Stimulated activated naive B cell treated with anti-CD40 and anti-IgM and Interleukin-4, amounts not matched to agents 10 μg/mL and 1 μg/mL and 100 μg/mL, for 72 hours (primary cell): Measurements from ENCODE around the gene LPCAT1.
"Not testable (repeated sequence)": the region's sequence is repeated elsewhere in the genome, so short reads cannot be mapped to it uniquely, and the experiment has no call there.

Experiments used
- ATAC-seq, 2 donors: fragments of 150-1000 bp; cut with Tn5 transposase; replicated peaks; 2 replicates each; pipeline ENCODE4 v1.10.0; 2021; ENCODE audit warnings: moderate library complexity in 1 of 2
- DNase-seq: peaks from one replicate; pipeline ENCODE4 v3.0.0; 2021
- H3K27ac Mint-ChIP-seq: one replicate; pipeline ENCODE4 v1.8.0; 2022; ENCODE audit warnings: mild to moderate bottlenecking, mixed read lengths
- H3K27me3 Mint-ChIP-seq, 2 donors: one replicate each; pipeline ENCODE4 v1.8.0; 2022; ENCODE audit warnings: mixed read lengths in 2 of 2
- H3K36me3 Mint-ChIP-seq, 2 donors: one replicate each; pipeline ENCODE4 v1.8.0; 2022; ENCODE audit warnings: mixed read lengths in 2 of 2, mild to moderate bottlenecking in 1 of 2
- H3K4me1 Mint-ChIP-seq, 2 donors: one replicate each; pipeline ENCODE4 v1.8.0; 2022; ENCODE audit warnings: mixed read lengths in 2 of 2, mild to moderate bottlenecking in 1 of 2
- H3K4me3 Mint-ChIP-seq, 2 donors: one replicate each; pipeline ENCODE4 v1.8.0; 2022; ENCODE audit warnings: mild to moderate bottlenecking in 2 of 2, mixed read lengths in 2 of 2, moderate library complexity in 1 of 2
- H3K9me3 Mint-ChIP-seq, 2 donors: one replicate each; pipeline ENCODE4 v1.8.0; 2022; ENCODE audit warnings: mixed read lengths in 2 of 2, mild to moderate bottlenecking in 1 of 2

The LPCAT1 gene

DNA sequence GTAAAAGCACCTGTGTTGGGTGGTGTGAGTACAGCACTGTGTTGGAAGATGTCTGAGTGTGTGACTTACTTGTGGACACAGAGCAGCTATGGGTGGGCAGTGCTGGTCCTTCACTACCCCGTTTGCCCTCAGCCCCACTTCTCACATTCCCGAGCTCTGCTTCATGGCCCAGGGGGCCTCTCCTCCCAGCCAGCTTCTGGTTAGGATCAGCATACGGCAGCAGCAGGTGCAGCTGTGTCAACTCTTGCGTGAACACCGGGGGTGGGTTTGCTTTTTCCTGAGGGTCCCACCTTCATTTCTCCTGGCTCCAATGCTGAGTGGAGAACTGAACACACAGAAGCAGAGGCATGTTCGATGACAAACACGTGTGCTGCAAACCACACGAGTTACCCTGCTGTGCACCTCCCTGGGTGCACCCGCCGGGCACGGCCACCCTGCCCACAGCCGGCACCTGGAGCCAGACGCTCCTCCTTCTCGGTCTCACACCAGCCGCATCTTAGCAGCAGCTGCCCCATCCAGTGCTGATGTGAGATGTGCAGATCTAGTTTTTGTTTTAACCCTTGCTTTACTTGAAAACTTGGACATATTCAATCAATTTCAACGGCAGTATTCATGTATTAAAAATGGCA, 63.6 kb downstream of the LPCAT1 start:
- H3K9me3 Mint-ChIP-seq, result peaks cover 7 to 10% of the 10 kb centered on the region in 2 donors
- H3K27me3 Mint-ChIP-seq, result no peaks in the 10 kb centered on the region
- peaks cover 45 to 64% of the 10 kb centered on the region in 2 donors for H3K36me3 Mint-ChIP-seq
- H3K4me3 Mint-ChIP-seq, result no peak overlapping the region
- no peak for DNase-seq
- peaks cover 0 to 6% of the 10 kb centered on the region in 2 donors for H3K4me1 Mint-ChIP-seq
- no peak overlapping the region for H3K27ac Mint-ChIP-seq
- ATAC-seq, result peak in 1 of 2 donors; percentile 20

DNA sequence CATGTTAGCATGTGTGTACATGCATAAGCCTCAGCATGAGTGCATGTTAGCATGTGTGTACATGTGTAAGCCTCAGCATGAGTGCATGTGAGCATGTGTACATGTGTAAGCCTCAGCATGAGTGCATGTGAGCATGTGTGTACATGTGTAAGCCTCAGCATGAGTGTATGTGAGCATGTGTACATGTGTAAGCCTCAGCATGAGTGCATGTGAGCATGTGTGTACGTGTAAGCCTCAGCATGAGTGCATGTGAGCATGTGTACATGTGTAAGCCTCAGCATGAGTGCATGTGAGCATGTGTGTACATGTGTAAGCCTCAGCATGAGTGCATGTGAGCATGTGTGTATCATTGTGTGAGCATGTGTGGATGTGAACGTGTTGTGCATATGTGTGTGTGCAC, 64.3 kb downstream of the LPCAT1 start:
- not testable (repeated sequence) for H3K27ac Mint-ChIP-seq, H3K4me3 Mint-ChIP-seq, DNase-seq, H3K4me1 Mint-ChIP-seq, H3K27me3 Mint-ChIP-seq, ATAC-seq
- Mint-ChIP-seq H3K36me3 (peaks cover 38 to 58% of the 10 kb centered on the region in 2 donors), H3K9me3 (peaks cover 7 to 10% of the 10 kb centered on the region in 2 donors)

DNA sequence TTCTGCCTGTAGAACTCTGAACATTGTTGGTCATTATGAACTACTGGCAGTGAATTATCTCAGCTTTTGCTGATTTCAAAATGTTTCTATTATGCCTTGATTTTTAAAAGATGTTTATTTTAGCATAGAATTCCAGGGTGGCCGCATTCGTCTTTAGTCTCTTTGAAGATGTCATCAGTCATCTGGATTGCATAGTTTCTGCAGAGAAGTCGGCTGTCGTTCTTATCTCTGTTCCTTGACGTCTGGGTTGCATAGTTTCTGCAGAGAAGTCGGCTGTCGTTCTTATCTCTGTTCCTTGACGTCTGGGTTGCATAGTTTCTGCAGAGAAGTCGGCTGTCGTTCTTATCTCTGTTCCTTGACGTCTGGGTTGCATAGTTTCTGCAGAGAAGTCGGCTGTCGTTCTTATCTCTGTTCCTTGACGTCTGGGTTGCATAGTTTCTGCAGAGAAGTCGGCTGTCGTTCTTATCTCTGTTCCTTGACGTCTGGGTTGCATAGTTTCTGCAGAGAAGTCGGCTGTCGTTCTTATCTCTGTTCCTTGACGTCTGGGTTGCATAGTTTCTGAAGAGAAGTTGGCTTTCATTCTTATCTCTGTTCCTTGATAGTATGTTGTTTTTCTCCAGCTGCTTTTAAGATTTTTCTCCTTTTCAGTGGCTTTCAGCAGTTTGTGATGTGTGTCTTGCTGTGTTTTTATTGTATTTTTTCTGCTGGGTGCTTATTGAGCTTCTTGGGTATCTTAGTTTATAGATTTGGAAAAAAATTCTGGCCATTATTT, 67.5 kb downstream of the LPCAT1 start:
- ATAC-seq, H3K4me3 Mint-ChIP-seq, H3K27me3 Mint-ChIP-seq, H3K4me1 Mint-ChIP-seq, DNase-seq: not testable (repeated sequence)
- H3K36me3 Mint-ChIP-seq, result peaks cover 22 to 49% of the 10 kb centered on the region in 2 donors
- peaks cover 19 to 22% of the 10 kb centered on the region in 2 donors for H3K9me3 Mint-ChIP-seq
- peak overlapping the region; percentile 59 for H3K27ac Mint-ChIP-seq

DNA sequence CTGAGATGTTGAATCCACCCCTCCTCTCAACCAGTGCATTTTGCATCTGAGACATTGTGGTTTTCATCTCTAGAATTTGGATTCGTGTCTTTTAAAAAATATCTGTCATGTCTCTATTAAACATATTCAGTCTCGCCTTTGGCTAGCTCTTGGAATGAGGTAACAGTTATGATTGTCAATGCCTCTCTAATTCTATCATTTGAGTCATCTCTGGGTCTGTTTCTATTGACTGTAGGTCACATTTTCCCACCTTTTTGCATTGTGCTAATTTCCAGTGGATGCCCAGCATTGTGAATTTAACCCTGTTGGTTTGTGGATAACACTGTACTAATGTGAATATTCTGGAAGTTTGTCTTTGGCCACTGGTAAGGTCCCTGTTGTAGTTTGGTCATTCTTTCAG, 70.1 kb downstream of the LPCAT1 start:
- Mint-ChIP-seq H3K27me3 (peaks cover 2 to 7% of the 10 kb centered on the region in 2 donors), H3K4me3 (no peak overlapping the region), H3K27ac (no peak overlapping the region), H3K36me3 (peaks cover 9 to 30% of the 10 kb centered on the region in 2 donors), H3K9me3 (peaks cover 19 to 22% of the 10 kb centered on the region in 2 donors), H3K4me1 (peaks cover 0 to 2% of the 10 kb centered on the region in 2 donors)
- no peak for DNase-seq
- no peak for ATAC-seq

DNA sequence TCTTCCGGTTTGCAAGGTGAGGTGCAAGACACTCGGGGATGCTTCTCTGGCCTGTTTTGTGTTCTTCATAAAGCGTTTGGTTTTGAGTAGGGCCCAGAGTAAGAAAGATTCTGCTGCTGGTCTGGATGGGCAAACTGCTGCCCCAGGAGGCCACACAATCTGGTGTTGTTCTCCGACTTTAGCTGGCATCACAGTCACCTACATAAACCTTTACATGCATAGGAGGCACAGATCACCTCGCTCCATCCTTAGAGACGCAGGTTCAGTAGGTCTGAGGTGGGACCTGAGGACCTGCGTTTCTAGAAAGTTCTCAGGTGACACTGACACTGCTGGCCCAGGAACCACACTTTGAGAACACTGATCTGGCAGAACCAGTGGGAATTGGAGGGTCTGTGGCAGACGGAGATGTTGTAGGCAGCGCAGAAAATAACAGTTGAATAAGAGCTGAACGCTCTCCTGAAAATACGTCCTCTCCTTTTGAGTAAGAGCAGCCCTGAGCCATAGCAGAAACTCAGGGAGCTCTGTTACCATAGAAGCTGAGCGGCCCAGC, 74.6 kb downstream of the LPCAT1 start:
- no peak for ATAC-seq
- Mint-ChIP-seq H3K4me3 (no peak overlapping the region), H3K27me3 (peaks cover 33 to 38% of the 10 kb centered on the region in 2 donors), H3K27ac (no peak overlapping the region), H3K4me1 (peaks cover 8 to 13% of the 10 kb centered on the region in 2 donors), H3K36me3 (peaks cover 5 to 13% of the 10 kb centered on the region in 2 donors), H3K9me3 (peaks cover 12% of the 10 kb centered on the region in 2 donors)
- DNase-seq, result no peak

DNA sequence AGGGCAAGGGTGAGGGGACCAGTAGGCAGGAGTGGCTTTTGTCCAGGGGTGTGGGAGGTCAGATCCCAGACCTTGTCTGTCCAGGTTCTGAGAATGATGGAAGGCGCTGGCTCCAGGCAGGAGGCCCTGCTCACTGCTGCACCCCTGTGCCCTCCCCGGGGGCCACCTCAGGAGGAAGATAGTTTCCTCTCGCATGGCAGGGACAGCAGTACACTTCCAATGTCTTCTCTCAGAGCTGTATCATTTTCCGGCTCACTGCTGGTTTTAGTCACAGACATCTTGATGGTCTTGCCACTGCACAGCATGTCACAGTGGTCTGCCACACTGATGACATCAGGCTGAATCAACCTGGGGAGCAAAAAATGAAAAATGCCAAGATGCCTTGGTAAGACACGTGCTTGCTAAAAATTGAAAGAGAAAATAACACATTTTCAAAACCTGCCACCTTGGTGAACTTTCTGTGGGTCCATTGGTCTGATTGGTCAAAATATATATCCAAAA, 75.2 kb downstream of the LPCAT1 start:
- peaks cover 39 to 44% of the 10 kb centered on the region in 2 donors for H3K27me3 Mint-ChIP-seq
- peaks cover 7% of the 10 kb centered on the region in 2 donors for H3K9me3 Mint-ChIP-seq
- no peak overlapping the region for H3K4me3 Mint-ChIP-seq
- ATAC-seq, result no peak
- no peak for DNase-seq
- no peak overlapping the region for H3K27ac Mint-ChIP-seq
- peaks cover 4 to 7% of the 10 kb centered on the region in 2 donors for H3K36me3 Mint-ChIP-seq
- H3K4me1 Mint-ChIP-seq, result peaks cover 11 to 19% of the 10 kb centered on the region in 2 donors

DNA sequence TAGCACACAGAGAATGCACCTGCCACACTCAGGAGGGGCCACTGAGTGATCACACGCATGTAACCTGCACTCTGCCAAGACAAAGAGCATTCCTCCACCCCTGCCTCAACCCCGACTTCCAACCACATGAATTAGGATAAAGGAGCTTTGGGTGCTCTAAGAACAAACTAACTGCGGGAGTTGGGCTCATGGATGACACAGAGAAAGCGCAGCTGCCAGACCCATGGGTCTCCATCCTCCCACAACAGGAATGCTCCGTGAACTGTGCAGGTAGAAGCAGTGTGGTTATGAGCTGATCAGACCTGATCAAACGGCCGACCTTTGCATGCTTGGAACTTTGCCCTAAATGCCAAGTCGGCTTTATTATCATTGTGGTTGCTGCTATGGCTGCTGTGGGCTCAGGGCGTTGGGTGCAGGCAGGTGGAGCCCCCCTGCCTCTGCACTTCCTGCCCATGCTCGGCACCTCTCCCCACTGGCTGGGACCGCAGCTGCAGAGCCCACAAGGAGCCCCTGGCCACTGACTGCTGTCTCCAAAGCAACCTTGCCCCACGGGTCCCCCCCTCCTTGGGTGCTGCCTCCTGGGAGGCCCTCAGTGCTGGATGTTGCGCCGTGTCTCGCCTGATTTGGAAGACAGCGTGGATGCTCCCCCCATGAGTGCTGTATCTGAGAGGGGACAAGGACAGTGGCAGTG, 75.9 kb downstream of the LPCAT1 start:
- DNase-seq, result no peak

DNA sequence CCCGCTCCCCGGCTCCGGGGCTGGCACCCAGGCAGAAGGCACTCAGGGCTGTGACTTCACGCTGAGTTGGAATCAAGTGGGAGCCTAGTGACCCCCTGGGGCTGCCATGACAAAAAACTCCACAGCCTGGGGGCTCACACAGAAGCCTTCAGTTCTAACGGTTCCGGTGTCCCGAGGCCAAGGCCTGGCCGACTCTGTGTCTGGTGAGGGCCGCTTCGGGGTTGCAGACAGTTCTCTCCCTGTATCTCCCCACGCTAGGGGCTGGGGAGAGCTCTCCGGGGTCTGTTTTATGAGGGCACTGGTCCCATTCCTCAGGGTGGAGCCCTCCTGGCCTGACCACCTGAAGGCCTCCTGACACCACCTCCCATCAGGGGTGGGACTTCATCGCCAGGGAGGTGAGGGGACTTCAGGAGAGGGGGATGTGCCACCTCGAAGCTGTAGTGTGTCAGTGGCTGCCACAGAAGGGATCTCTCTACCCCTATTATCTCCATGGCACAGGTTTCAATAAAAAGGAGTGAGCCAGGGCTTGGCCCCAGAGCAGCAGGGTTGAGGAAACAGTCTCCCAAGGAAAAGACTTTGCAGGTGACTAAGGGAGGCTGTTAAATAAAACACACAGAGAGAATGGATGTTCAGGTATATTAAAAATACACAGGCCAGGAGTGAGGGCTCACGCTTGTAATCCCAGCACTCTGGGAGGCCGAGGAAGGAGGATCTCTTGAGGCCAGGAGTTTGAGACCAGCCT, 77.0 kb downstream of the LPCAT1 start:
- H3K4me1 Mint-ChIP-seq, result peaks cover 11 to 24% of the 10 kb centered on the region in 2 donors
- H3K4me3 Mint-ChIP-seq, result no peak overlapping the region
- no peak overlapping the region for H3K27ac Mint-ChIP-seq
- ATAC-seq (no peak), DNase-seq (no peak)
- peaks cover 56 to 61% of the 10 kb centered on the region in 2 donors for H3K27me3 Mint-ChIP-seq
- H3K36me3 Mint-ChIP-seq, result no peaks in the 10 kb centered on the region
- no peaks in the 10 kb centered on the region for H3K9me3 Mint-ChIP-seq

More for the DNA sequence above, 75.9 kb downstream of the LPCAT1 start:
- peak in 1 of 2 donors; percentile 26 for ATAC-seq
- Mint-ChIP-seq H3K27ac (no peak overlapping the region), H3K27me3 (peaks cover 46 to 52% of the 10 kb centered on the region in 2 donors), H3K36me3 (peaks cover 0 to under 1% of the 10 kb centered on the region in 2 donors), H3K9me3 (peaks cover 0 to 1% of the 10 kb centered on the region in 2 donors), H3K4me3 (no peak overlapping the region), H3K4me1 (peaks cover 11 to 24% of the 10 kb centered on the region in 2 donors)

DNA sequence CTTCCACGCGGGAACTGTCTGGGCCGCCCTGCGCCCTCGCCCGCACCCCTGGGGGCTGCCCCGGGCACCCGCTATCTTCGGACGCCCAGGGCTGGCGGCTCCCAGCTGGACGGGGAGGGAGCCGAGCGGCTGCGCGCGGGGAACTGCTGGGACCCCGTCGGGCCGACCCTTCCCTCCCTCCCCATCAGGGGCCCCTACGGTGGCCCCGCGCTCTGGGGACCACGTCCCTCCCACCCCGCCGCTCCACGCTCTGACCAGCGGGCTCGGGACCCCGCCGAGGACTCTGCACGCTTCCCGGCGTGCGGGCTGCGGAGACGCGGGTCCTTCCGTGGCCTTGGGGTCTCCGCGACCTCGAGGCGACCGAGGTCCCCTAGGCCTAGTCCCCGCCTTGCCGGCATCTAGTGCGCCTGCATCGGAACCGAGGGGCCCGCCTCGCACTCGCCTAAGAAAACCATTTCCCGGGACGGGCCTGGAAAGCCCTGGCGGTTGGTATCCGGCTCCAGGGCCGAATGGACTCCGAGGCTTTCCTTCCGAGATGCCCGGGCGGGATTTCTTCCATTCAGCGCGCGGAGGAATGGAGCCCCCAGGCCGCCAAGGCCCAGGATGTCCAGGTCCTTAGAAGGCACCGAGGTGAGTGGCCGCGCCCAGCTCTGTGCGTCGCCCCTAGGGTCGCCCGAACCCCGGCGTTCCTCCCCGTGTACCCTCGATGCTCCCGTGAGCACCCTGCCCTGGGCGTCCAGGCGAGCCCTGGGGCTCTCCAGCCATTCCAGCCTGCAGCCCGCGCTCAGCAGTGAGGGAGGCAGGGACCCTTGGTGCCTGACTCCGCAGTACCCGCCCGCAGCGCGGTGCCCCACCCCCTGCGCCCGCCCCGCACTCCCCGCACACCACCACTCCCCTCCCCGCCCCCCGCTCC, 77.8 kb downstream of the LPCAT1 start:
- Mint-ChIP-seq H3K27me3 (peaks cover 65 to 69% of the 10 kb centered on the region in 2 donors), H3K4me1 (peaks cover 11 to 24% of the 10 kb centered on the region in 2 donors), H3K4me3 (no peak overlapping the region), H3K9me3 (no peaks in the 10 kb centered on the region), H3K36me3 (no peaks in the 10 kb centered on the region), H3K27ac (no peak overlapping the region)
- no peak for DNase-seq
- ATAC-seq, result peak in 1 of 2 donors; percentile 16

DNA sequence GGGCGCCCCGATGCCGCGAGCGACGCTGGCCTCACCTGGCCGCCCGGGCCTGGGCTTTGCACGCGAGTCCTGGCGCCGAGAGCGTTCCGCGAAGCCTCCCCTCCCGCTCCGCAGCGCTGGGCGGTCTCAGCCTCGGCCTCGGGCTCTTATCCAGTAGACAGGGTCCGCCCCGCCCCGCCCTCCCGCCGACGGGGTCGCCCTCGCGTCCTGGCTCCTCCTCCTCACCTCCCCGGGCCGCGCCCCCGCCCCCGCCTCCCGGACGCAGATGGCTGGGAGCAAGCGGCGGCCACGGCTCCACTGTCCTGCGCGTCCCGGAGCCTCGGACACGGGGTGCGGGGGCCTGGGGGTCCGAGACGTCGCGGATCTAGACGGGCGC, 78.5 kb downstream of the LPCAT1 start, which contains the start of gene SLC6A3:
Gene SLC6A3, minus strand, starts transcription at position 128 of the 376 bp plus-strand sequence. CDS start 2,243 bp downstream, outside the sequence.
- H3K27ac Mint-ChIP-seq, result no peak within 1 kb of the TSS
- peak; percentile 57 to 71 for ATAC-seq
- H3K27me3 Mint-ChIP-seq, result peaks cover 71 to 74% of the 10 kb centered on the region in 2 donors
- peaks cover under 1 to 3% of the 10 kb centered on the region in 2 donors for H3K9me3 Mint-ChIP-seq
- H3K4me3 Mint-ChIP-seq, result peak within 1 kb of the TSS; percentile 68 to 77
- peaks cover 0 to under 1% of the 10 kb centered on the region in 2 donors for H3K36me3 Mint-ChIP-seq
- peaks cover 11 to 24% of the 10 kb centered on the region in 2 donors for H3K4me1 Mint-ChIP-seq
- no peak for DNase-seq

DNA sequence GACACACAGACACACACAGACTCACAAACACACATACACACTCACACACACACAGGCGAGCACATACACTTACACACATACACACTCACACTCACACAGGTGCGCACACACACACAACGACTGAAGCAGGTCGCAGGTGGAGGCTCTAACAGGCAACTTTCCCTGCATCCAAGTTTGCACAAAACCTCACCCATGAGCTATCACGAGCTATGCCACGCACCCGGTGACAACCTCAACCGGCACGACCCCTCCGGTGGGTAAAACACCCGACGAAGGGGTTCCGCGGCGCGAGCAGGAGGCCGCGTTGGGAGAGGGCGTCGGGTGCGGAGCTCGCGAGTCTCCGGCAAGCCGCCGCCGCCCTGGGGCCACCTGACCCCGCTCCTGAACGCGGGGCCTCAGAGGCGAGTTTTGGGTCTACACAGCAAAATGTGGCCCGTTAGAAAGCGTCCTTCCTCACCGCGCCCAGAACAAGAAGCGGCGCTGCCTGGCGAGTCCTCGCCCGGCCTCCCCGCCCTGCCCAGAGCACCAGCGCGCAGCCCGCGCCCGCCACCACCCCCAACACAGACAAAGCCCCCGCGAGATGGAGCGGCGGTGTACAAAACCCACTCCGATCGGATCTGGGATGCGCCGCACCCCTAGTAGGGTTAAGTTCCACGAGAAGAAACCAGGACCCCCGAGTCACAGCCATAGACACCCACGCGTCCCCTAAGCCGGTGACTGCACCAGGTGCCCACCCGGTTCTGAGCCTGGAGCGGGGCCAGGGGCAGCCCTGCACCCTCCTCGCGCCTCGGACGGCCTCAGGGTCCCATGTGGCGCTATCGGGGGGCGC, 79.2 kb downstream of the LPCAT1 start:
- Mint-ChIP-seq H3K27ac (no peak overlapping the region), H3K36me3 (peaks cover 3 to 6% of the 10 kb centered on the region in 2 donors), H3K9me3 (peaks cover 6 to 7% of the 10 kb centered on the region in 2 donors), H3K4me3 (peak overlapping the region; percentile 68 to 77), H3K4me1 (peaks cover 11 to 24% of the 10 kb centered on the region in 2 donors), H3K27me3 (peaks cover 78 to 80% of the 10 kb centered on the region in 2 donors)
- no peak for DNase-seq
- peak in 1 of 2 donors; percentile 19 for ATAC-seq

DNA sequence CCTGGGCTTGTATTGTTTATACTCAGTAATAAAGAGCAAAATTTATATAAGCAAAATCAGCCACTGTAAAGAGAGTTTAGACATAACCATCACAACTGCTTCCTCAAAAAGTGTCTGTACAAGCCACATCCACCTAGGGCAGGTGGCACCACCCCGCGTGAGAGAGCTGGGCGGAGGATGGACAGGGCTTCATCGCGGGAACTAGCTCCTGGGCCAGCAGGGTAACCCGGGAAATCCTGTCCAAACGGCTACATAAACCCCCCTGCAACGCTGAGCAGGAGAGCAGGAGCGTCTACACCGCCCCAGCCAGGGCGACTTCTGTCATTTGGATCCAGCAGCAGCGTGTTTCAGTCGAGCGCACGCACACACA, 79.8 kb downstream of the LPCAT1 start:
- Mint-ChIP-seq H3K27ac (no peak overlapping the region), H3K27me3 (peaks cover 77 to 78% of the 10 kb centered on the region in 2 donors), H3K9me3 (peaks cover 6 to 7% of the 10 kb centered on the region in 2 donors), H3K36me3 (peaks cover 3 to 6% of the 10 kb centered on the region in 2 donors), H3K4me3 (peak overlapping the region; percentile 48 to 53), H3K4me1 (peaks cover 11 to 24% of the 10 kb centered on the region in 2 donors)
- no peak for DNase-seq
- peak; percentile 21 to 44 for ATAC-seq
